Adrenal gland (tissue), 5 donors: ENCODE results near the gene GNL1.

Source experiments
- POLR2A ChIP-seq, 2 donors: fragments of 450-650 bp; IDR thresholded peaks; one replicate each; pipeline ENCODE4 v1.6.1; 2017; ENCODE audit warnings: antibody characterized with exemption in 2 of 2, mild to moderate bottlenecking in 2 of 2, moderate library complexity in 1 of 2
- TF ChIP-seq, protein P1 (sequence below), 6 experiments: fragments of 450-650 bp in 4 of 6; fragments of 200-600 bp in 2 of 6; sonication (generic) in 1 of 6; IDR thresholded peaks; 1 replicate in 5 of 6; 2 replicates in 1 of 6; pipeline versions ENCODE4 v1.5.1 to v1.8.0; 2016 to 2021; ENCODE audit warnings: antibody characterized with exemption in 6 of 6, mild to moderate bottlenecking in 2 of 6, moderate library complexity in 1 of 6
- donor health status: DM: no; HTN: no; CAD: no.

DNA sequence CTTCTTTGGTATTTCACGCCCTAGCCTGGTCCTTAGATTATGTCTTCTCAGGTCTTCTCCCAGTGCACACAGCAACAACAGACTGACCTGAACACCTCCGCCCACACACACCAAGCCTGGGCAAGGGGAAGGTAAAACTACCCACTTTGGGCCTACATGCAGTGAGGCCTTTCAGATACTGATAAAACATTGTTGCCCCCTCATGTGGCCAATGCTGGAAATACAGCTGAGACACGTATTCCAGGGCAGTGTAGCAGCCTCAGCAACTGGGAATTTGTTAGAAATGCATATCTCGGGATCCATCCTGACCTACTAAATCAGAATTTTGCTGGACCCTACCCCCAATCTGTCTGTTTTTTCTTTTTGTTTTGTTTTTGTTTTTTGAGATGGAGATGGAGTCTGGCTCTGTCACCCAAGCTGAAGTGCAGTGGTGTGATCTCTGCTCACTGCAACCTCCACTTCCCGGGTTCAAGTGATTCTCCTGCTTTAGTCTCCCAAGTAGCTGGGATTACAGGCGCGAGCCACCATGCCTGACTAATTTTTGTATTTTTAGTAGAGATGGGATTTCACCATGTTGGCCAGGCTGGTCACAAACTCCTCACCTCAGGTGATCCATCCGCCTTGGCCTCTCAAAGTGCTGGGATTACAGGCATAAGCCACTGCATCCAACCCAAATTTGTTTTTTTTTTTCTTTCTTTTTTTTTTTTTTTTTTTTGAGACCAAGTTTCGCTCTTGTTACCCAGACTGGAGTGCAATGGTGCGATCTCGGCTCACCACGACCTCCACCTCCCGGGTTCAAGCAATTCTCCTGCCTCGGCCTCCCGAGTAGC, 41.2 kb upstream of the GNL1 start:
- TF ChIP-seq, protein P1, sequence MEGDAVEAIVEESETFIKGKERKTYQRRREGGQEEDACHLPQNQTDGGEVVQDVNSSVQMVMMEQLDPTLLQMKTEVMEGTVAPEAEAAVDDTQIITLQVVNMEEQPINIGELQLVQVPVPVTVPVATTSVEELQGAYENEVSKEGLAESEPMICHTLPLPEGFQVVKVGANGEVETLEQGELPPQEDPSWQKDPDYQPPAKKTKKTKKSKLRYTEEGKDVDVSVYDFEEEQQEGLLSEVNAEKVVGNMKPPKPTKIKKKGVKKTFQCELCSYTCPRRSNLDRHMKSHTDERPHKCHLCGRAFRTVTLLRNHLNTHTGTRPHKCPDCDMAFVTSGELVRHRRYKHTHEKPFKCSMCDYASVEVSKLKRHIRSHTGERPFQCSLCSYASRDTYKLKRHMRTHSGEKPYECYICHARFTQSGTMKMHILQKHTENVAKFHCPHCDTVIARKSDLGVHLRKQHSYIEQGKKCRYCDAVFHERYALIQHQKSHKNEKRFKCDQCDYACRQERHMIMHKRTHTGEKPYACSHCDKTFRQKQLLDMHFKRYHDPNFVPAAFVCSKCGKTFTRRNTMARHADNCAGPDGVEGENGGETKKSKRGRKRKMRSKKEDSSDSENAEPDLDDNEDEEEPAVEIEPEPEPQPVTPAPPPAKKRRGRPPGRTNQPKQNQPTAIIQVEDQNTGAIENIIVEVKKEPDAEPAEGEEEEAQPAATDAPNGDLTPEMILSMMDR (IDR thresholded peaks at IDR 0.05), result peak; percentile 75 to 88 (median 85)
- peak in 1 of 2 donors; percentile 15 for TF ChIP-seq POLR2A (IDR thresholded peaks at IDR 0.05)
